GM18526 (cell line): ENCODE results near the gene PPFIA1.

Experiments
- POLR2A ChIP-seq: IDR thresholded peaks from 3 replicates; pipeline ENCODE4 v1.6.1; 2011; ENCODE audit not compliant: insufficient read length; ENCODE audit errors: extremely low read depth

PPFIA1 gene

GRCh38 chr11:70415642-70416395 is 145.3 kb downstream of the PPFIA1 start:
- no peak for TF ChIP-seq POLR2A

- TF ChIP-seq POLR2A, result no peak
These were observed 146.4 kb downstream of the PPFIA1 start for GRCh38 chr11:70416881-70417280.

- TF ChIP-seq POLR2A, result no peak
These were observed 147.6 kb downstream of the PPFIA1 start for GRCh38 chr11:70418130-70418529.

GRCh38 chr11:70419307-70420007 is 149.0 kb downstream of the PPFIA1 start:
- TF ChIP-seq POLR2A, result no peak

- TF ChIP-seq POLR2A, result no peak
These were observed 149.5 kb downstream of the PPFIA1 start for GRCh38 chr11:70420008-70420464.

GRCh38 chr11:70420496-70420895 is 150.0 kb downstream of the PPFIA1 start:
- no peak for TF ChIP-seq POLR2A

GRCh38 chr11:70421123-70421522 is 150.6 kb downstream of the PPFIA1 start:
- TF ChIP-seq POLR2A, result no peak

- TF ChIP-seq POLR2A, result no peak
These were observed 152.4 kb downstream of the PPFIA1 start for GRCh38 chr11:70422692-70423522.

GRCh38 chr11:70423523-70424505 is 153.3 kb downstream of the PPFIA1 start:
- TF ChIP-seq POLR2A, result no peak

- no peak for TF ChIP-seq POLR2A
These were observed 154.4 kb downstream of the PPFIA1 start for GRCh38 chr11:70424765-70425344.

- no peak for TF ChIP-seq POLR2A
These were observed 156.9 kb downstream of the PPFIA1 start for GRCh38 chr11:70427436-70427835.

GRCh38 chr11:70428701-70429427 is 158.4 kb downstream of the PPFIA1 start:
- TF ChIP-seq POLR2A, result no peak

- no peak for TF ChIP-seq POLR2A
These were observed 158.9 kb downstream of the PPFIA1 start for GRCh38 chr11:70429428-70429705.

GRCh38 chr11:70429724-70430521 is 159.4 kb downstream of the PPFIA1 start:
- no peak for TF ChIP-seq POLR2A
